Middle frontal gyrus (tissue), 1 donor: ENCODE data around the gene ADCY9.

Source experiments
- DNase-seq: peaks from one replicate; pipeline ENCODE4 v3.0.0-alpha.2; 2015; ENCODE audit warnings: low spot score; ENCODE audit errors: extremely low spot score

ADCY9 gene

DNA sequence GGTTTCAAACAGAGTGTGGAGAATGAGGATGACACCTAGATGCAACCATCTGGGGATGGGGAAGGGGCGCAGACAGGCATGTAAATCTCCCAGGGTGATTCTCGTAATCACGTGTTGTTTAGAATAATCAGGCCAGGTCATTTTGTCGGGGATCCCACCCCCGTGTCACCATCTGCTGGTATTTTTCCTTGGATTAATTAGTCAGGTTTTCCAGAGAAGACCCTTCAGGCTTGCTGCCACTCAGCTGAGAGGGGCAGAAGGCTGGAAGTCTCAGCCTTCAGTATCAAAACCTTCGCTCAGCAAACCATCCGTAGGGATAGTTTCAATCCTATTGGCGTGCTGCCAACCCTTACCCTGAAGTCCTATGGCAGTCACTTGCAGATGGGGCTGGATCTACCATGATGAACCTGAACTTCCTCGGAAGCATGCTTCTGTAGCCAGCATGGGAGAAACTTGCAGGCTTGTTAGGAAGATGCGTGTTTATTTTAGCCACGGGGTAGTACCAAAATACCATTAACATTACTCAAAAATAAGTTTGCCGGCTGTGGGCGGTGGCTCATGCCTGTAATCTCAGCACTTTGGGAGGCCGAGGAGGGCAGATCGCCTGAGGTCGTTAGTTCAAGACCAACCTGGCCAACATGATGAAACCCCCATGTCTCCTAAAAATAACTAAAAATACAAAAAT is 7.5 kb upstream of the ADCY9 start:
- DNase-seq = no peak

DNA sequence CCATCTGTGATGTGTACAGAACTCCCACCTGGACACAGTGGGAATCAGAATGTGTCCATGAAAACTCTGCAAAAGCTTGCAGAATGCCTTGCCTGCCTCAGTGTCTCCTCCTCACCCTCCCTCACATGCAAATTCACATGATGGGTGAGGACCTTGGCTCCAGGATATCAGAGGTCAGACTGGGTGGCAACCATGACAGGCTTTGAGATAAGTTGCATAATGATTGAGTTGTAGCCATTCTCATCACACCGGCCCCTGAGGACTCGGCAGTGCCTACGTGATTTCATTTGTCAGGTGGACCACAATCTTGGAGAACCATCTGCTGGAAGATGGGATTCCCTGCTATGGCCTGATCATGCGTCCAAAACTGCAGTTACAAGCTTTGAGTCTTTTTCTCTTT is 3.9 kb upstream of the ADCY9 start:
- DNase-seq = no peak

DNA sequence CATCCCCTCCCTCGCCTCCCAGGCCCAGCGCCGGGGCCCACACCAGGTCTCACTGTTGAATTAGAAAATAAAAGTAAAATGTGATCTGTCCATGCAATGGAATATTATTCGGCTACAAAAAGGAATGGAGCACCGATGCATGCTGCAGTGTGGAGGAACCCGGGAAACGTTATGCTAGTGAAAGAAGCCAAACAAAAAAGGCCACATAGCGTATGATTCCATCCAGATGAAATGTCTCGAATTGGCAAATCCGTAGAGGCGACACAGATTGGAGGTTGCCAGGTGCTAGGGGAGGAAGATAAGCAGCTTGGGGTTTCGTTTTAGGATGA is 972 bp upstream of the ADCY9 start:
- no peak for DNase-seq

DNA sequence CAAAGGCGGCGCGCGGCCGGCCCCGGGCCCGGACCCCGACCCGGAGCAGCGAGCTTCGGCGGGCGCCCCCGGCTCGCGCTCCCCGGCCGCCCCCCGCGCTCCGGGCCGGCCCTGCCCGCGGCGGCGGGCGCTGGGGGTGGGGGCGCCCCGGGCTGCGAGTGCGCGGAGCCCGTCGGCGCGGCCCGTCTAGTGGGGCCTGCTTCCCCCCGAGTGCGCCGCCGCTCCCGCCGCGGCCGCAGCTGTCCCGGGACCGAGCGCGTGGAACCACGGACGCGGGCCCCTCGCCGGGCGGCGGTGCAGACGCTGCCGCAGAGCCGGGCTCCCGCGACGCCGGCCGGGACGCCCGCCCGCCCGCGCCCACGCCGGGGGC is 308 bp downstream of the ADCY9 start:
- DNase-seq = no peak

DNA sequence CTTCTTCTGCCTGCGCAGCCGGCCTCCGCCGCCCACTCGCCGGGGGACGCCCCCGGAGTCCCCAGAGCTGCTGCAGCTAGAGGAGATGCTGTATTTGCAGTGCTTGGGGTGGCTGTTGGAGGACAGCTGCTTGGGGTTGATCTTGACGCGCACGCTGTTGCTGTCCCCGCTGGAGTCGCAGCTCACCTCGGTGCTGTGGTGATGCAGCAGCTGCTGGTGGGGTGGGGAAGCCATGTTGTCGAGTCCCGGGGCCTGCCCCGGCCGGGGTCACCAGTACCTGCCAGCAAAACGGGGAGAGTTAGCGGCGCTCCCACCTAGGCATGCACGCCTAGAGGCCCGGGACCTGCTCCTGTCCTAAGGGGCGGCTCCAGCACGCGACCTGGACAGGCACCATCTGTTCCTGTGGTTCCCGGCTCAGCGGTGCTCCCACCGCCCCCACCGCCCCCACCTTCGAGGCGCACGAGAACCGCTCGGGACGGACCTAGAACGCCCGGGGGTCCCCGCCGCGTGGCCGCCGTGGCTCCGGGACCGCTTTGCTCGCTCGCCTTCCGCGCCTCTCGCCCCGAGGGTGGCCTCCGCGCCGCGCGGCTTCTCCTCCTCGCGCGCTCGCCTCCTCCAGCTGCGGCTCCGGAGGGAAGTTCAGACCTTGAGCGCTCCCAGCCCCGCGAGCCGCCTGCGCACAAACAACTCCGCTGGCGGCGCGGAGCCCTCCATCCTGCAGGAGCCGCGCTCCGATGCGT is 863 bp downstream of the ADCY9 start:
- no peak for DNase-seq

DNA sequence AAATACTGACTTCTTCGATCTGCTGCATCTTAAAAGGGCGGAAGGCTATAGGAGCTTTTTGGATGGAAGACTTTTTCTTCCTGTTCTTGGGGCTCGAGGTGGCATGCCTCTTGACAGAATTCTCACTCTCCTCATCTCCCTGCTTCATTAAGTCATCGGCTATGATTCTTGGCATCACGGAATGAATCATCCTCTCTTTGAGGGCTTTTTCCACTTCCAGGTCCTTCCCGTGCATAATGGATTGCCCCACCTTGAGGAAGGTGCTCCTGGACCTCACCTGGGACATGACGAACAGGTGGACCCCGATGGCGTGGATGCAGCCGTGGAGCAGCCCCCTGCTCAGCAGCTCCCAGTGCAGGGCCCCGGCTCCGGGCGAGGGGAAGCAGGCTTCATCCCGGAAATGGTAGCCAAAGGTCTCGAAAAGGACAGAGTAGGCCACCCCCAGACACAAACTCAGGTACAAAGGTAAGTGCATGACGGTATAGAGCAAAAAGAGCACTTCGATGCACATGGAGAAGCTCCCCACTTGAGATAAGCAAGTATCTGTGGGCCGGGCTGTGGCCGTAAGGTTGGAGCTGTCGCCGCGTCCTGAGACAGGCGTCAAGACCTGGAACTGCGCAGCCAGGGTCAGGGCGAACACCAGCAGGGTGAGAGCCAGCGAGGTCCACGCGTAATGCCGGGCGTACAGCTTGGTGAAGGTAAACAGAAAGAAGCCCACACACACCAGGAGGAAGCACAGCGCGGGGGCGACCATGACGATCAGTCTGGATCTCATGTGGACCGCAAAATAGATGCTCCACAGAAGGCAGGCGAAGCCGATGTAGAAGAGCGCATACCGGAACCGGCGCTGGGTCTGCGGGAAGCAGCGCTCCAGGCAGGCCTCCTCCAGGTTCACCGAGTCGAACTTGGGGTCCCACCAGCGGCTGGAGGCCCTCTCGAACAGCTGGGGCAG is 1.7 kb downstream of the ADCY9 start:
- DNase-seq = no peak

DNA sequence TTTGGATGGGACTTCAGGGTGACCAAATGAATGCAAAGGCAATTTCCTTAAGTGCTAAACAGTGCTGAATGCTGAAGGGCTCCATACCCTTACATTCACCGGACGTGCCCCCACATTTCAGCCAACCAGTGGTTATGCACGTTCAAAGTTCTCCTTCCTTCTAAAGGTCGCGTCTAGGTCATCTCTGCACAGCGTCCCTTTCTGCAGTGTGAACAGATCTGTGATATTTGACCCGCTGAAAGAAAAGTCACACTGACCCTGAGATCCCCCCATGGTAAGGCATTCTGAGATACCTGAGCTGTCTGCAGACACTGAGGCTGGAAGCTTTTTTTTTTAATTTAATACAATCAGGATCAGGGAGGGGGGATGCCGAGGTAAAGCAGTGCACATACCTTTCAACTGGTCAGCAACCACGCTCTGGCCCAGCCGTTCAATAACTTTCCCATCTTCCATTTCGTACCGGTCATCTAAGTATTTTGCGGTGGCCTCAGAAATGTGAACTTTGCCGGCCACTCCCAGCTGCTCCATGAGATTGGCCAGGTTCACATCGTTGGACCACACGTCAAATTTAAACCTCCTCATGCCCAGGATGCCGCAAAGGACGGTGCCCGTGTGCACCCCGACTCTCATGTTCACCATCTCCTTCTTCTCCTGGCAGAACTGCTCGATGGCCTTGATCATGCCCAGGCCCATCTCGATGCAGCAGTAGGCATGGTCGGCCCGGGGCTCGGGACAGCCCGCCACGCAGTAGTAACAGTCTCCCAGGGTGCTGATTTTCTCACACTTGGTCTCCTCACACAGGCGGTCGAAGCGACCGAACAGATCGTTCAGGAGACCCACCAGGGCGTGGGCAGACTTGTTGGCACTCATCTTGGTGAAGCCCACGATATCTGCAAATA is 2.6 kb downstream of the ADCY9 start:
- no peak for DNase-seq

DNA sequence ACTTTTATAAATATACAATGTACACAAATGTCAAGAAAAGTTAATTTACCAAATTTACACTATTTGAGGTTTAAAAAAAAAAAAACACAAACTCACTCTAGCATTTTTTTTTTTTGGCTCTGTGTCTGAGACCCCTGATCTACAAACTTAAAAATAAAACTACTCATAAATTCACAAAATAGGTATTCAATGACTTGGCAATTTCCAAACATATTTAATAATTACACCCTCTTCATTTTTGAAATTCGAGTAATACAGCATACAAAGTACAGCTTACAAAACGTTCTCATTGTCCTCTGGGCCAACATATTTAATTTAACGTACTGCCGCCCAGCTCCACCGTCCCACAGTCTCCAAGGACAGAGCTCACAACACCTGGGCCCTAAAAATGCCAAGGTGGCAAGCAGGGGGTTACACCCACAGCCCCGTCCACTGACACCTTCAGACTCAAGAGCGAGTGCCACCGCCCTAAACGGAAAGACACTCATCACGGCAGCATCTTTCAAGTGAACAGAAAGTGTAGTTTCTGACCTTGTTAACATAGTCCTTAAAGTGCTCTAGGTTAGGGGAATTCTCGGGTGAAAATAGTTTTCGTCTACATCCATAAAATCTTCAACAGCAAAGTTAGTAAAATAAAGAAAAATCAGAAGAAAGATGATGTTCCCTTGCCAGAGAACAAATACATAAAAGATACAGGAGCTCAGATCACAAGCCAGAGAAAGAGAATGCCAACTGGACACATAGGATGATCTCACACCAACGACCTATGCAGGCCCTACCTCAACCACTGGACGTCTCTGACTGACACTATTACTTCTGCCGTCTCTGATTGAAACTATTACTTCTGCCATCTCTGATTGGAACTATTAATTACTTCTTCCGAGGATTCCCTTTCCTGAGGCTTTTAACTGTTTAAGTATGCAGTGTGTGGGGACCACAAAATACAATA is 4.2 kb downstream of the ADCY9 start:
- DNase-seq = no peak

DNA sequence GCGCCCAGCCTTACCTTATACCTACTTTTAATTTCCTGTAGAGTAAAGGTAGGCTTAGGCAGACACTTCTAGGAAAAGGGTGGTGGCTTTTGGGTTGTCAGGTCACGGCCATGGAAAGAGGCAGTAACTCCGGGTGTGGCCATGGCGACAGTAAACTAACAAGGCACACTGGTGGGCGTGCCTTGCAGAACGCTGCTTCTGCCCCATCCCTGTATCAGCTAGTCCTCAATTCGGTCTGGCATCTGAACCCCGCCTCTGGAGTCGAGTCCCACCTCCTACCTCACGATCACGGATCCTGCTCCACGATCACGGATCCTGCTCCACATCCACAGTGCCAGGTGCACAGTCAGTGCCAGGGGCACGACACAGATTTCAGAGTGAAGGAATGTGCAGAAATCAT is 5.6 kb downstream of the ADCY9 start:
- DNase-seq = no peak

DNA sequence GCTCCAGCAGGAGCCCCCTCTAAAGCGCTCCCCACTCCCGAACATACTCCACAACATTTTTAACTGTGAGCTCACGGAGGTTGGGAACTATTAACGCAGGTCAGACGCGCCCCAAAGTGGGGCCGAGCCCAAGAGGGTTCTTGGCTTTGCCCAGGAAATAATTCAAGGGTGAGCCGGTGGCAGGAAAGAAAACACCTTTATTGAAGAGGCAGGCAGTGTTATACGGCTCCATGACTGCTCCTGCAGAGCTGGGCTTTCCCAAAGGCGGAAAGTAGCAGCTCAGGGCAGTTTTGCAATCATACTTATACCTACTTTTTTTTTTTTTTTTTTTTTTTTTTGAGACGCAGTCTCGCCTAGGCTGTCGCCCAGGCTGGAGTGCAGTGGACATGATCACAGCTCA is 6.2 kb downstream of the ADCY9 start:
- no peak for DNase-seq

DNA sequence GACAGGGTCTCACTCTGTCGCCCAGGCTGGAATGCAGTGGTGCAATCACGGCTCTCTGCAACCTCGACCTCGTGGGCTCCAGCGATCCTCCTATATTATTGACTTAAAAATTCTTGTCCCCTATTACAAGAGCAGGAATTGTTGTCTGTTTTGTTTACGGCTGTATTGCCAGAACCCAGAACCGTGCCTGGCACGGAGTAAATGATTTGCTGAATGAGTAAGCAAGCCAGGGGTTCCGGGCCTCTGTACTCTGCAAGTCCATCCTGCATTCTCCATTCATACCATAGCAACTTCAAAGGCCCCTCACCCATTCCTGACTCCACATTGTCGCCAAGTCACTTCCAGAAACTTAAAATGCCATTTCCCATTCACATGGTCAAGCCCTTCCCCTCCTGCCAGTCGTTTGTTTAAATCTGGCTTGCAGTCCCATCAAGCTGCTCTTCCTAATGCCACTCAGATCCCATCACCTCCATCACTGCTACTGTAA is 6.9 kb downstream of the ADCY9 start:
- DNase-seq = no peak

DNA sequence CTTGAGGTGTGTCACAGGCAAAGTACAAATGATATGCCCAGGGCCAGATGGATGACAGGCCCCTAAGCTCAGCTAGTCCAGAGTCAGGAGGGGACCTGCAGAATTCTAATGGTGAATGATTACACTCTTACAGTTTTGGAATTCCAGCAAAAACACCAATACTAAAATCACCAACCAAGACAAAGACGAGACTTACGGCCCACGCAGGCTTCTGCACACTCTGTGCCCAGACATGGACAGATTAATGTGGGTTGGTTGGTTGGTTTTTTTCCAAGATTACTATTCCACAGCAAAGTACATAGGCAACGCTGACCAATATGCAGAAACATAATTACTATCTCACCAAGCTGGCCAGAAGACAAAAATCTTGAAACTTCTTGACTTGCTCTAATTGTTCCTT is 9.7 kb downstream of the ADCY9 start:
- peak; percentile 48 for DNase-seq

DNA sequence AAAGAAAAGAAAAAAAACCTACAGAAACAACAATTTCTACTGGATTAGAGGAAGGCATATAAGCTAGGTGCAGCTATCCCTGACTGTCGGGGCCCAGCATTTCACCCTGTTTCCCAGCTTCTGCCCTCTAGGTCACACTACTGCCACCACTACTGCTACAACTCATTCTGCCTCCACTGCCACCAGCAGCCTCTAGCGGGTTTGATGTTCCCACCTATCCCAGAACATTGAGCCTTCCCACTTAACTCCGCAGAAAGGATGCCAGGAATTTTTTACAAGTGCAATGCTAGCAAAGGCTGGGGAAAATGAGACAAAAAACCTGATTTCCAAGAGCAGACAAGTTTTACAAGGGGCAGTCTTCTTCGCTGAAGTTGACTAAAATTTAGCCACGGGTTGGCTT is 10.4 kb downstream of the ADCY9 start:
- DNase-seq = no peak

DNA sequence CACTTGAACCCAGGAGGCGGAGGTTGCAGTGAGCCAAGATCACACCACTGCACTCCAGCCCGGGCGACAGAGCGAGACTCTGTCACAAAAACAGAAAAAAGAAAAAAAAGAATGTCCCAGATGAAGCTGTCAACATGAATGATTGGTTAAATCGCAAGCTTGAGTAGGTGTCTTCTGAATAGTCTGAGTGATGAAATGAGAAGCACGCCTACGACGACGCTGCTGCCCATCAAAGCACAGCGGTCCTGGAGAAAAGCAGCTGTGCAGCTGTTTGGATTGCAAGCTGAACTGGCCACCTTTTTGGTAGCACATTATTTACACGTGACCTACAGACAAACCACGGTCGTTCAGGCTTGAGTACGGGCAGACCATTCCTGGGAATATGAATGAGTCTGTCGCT is 12.5 kb downstream of the ADCY9 start:
- no peak for DNase-seq

DNA sequence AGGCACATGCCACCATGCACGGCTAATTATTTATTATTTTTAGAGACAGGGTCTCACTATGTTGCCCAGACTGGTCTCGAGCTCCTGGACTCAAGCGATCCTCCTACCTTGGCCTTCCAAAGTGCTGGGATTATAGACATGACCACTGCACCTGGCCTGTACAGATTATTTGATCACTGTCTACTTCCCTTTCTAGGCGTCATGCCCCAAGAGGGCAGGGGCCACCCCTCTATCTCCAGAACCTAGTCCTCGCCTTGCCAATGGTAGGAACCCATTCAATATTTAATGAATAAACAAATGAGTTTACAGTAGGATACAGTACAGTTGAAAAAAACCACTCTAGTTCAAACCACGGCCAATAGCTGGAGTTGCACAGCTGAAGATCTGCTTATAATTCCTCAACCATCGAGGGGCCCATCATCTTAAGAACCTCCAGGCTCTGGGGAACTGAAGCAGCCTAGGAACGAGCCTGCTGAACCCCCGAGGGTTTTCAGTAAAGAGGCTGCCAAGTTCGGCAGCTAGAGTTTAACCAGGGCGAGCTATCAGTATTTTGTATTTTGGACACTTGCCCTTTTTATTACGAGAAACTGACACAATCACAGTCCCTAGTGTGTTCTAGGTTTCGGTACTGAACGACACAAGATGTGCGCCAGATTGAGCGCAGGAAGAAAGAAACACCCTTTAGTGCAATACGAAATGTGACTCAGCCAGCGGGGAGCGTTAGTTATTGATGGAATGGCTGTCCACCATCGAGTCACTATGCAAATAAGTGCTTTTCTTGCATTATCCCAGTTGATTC is 14.6 kb downstream of the ADCY9 start:
- no peak for DNase-seq

DNA sequence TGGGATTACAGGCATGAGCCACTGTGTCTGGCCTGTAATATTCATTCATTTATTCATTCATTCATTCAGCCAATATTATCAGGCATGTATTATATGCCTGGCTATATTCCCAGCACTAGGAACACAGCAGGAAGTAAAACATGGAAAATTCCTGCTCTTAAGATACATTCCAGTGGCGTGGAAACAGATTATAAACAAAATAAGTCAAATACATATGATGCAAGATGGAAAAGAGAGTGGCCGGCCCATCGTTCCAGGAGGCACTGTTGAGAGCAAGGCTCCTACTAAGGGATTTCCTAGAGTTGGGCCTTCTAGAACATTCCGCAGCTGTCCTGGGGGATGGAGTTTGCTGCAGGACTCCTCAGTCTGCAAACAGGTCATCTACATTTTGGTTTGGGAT is 17.7 kb downstream of the ADCY9 start:
- DNase-seq = no peak

DNA sequence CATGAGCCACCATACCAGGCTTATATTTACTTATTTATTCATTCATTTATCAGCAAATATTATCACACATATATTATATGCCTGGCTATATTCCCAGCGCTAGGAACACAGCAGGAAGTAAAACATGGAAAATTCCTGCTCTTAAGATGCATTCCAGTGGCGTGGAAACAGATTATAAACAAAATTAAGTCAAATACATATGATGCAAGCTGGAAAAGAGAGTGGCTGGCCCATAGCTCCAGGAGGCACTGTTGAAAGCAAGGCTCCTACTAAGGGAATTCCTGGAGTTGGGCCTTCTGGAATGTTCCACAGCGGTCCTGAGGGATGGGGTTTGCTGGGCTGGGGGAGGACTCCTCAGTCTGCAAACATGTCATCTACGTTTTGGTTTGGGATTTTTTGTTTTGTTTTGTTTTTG is 18.4 kb downstream of the ADCY9 start:
- DNase-seq = no peak

DNA sequence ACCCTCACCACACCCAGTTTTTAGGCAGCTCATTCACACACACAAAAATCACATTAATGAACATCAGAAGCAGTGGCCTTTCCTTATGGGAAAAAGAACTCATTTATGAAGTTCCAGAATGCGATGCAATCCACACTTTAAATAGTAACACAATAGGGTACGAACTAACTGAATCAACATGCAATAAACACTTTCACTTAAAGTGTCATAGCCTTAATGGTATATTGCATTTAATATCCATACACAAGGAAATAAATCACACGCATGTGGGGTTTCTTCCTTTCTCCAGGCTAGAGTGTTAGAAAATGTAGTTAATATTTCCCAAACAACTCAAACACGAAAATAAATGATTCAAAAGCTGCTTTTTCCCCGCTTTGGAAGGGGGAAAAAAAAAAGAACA is 19.7 kb downstream of the ADCY9 start:
- no peak for DNase-seq

DNA sequence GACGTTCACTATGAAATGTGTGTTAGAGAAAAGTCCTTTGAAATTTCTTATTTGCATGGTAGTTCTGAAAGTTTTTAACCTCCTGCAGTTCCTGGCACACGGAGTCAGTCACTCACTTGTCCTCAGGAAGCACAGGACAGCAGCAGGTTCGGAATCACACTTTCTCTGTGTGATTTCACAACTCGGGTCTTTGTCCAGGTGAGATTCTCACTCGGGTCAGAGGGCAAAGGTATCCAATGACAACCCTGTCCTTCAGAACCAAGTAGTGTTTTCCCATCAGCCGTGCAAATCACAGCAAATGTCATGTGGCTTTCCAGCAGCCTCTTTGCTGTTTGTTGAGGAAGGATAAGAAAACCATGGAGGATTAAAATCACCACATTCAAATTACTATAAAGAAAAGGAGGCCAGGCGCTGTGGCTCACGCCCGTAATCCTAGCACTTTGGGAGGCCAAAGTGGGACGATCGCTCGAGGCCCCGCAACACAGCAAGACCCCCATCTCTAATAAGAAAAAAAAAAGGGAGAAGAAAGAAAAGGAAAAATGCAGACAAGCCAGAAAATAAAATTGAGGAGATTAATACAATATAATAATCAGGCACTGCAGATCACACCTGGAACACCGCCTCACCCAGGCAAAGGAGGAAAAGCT is 22.0 kb downstream of the ADCY9 start:
- no peak for DNase-seq
